Measurements from ENCODE around the gene ERBB4. TPM values are rescaled to one million over a fixed set of nuclear protein-coding genes. Genes with fewer than 3 reads are reported as not detected.

The ERBB4 gene
- total RNA-seq, 1 donor from 2014 or later, result 9.9 TPM

DNA sequence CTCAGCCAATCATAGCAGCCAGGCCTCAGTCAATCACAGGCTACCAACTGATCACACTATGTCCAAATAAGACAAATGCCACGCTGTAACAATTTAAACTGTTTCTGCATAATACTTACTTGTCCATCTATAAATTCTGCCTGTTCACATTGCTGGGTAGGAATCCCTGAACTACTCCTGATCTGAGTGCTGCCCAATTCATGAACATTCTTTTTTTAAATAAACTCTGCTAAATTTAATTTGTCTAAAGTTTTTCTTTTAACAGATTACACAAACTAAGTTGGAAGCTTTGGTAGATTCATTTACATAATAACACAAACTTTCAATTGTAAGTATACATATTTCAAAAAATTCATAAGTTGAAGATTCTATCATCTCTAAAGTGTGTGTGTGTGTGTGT is 583.0 kb downstream of the ERBB4 start:
- TF ChIP-seq, protein P1, sequence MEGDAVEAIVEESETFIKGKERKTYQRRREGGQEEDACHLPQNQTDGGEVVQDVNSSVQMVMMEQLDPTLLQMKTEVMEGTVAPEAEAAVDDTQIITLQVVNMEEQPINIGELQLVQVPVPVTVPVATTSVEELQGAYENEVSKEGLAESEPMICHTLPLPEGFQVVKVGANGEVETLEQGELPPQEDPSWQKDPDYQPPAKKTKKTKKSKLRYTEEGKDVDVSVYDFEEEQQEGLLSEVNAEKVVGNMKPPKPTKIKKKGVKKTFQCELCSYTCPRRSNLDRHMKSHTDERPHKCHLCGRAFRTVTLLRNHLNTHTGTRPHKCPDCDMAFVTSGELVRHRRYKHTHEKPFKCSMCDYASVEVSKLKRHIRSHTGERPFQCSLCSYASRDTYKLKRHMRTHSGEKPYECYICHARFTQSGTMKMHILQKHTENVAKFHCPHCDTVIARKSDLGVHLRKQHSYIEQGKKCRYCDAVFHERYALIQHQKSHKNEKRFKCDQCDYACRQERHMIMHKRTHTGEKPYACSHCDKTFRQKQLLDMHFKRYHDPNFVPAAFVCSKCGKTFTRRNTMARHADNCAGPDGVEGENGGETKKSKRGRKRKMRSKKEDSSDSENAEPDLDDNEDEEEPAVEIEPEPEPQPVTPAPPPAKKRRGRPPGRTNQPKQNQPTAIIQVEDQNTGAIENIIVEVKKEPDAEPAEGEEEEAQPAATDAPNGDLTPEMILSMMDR (conservative IDR thresholded peaks at IDR 0.05), result no peak
- Mint-ChIP-seq H3K4me1 (ENCODE audit: unreplicated experiment) (no peaks in the 10 kb centered on the region), H3K9me3 (peaks cover 8% of the 10 kb centered on the region), H3K36me3 (no peaks in the 10 kb centered on the region), H3K27me3 (no peaks in the 10 kb centered on the region), H3K4me3 (no peak overlapping the region), H3K27ac (no peak overlapping the region)
- no peak for DNase-seq (ENCODE audit: extremely low spot score, unreplicated experiment)

DNA sequence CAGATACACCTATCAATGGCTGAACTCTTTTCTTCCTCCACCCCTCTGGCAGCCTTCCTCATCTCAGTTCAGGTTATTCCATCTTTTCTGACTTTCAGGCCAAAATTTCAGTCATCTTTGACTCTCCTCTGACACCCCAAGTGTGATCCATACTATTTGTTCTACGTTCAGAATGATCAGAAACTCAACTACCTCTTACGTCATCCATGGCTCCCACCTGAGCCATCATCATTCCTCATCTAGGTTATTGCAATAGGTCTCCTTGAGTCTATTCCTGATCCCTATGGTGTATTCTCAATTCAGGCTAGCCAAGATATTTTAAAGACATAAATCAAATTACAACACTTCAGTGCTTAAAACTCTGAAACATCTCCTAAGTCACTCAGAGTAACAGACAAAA is 589.7 kb downstream of the ERBB4 start:
- H3K36me3 Mint-ChIP-seq, result no peaks in the 10 kb centered on the region
- H3K27me3 Mint-ChIP-seq, result no peaks in the 10 kb centered on the region
- H3K4me3 Mint-ChIP-seq, result no peak overlapping the region
- TF ChIP-seq, protein P1 (conservative IDR thresholded peaks at IDR 0.05), result no peak
- no peaks in the 10 kb centered on the region for H3K4me1 Mint-ChIP-seq (ENCODE audit: unreplicated experiment)
- DNase-seq (ENCODE audit: extremely low spot score, unreplicated experiment), result no peak
- H3K27ac Mint-ChIP-seq, result no peak overlapping the region
- H3K9me3 Mint-ChIP-seq, result peaks cover 8% of the 10 kb centered on the region

DNA sequence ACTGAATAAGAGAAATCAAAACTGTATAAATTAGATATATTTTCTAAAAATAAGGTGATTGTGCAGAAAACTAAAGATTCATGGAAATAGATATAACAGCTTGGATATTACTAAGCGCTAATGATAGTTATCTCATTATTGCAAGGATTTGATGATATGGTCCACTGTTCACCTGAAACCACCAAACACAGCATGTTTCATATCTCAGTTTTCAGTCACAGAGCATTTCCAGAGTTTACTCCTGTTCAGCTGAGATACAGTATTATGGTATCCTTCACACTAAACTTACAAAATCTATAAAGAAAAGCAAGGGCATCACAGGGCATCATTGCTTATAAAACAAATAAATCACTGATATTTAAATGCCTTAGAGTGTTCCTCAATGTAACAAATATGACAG is 591.6 kb downstream of the ERBB4 start:
- H3K4me1 Mint-ChIP-seq (ENCODE audit: unreplicated experiment), result no peaks in the 10 kb centered on the region
- H3K9me3 Mint-ChIP-seq, result peaks cover 5% of the 10 kb centered on the region
- H3K4me3 Mint-ChIP-seq, result no peak overlapping the region
- DNase-seq (ENCODE audit: extremely low spot score, unreplicated experiment), result no peak
- no peaks in the 10 kb centered on the region for H3K36me3 Mint-ChIP-seq
- TF ChIP-seq, protein P1 (conservative IDR thresholded peaks at IDR 0.05), result no peak
- H3K27ac Mint-ChIP-seq, result no peak overlapping the region
- no peaks in the 10 kb centered on the region for H3K27me3 Mint-ChIP-seq

DNA sequence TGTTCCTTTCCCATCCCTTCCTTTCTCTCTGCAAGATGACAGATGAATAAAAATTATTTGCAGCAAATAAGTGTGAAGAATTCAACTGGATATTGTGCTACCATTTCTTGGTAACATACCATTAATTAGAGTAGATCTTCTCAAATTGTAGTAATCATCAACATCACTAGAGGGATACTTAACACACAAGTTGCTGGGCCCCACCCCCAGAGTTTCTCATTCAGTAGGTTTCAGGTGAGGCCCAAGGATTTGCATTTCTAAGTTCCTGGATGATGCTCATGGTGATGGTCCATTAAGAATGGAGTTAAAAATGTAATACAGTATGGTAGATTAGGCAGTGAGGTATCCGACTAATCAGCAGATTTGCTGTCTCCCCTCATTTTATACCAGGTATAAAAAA is 594.0 kb downstream of the ERBB4 start:
- H3K27ac Mint-ChIP-seq, result no peak overlapping the region
- TF ChIP-seq, protein P1 (conservative IDR thresholded peaks at IDR 0.05), result no peak
- H3K27me3 Mint-ChIP-seq, result no peaks in the 10 kb centered on the region
- no peaks in the 10 kb centered on the region for H3K4me1 Mint-ChIP-seq (ENCODE audit: unreplicated experiment)
- DNase-seq (ENCODE audit: extremely low spot score, unreplicated experiment), result no peak
- H3K9me3 Mint-ChIP-seq, result no peaks in the 10 kb centered on the region
- H3K4me3 Mint-ChIP-seq, result no peak overlapping the region
- H3K36me3 Mint-ChIP-seq, result no peaks in the 10 kb centered on the region

DNA sequence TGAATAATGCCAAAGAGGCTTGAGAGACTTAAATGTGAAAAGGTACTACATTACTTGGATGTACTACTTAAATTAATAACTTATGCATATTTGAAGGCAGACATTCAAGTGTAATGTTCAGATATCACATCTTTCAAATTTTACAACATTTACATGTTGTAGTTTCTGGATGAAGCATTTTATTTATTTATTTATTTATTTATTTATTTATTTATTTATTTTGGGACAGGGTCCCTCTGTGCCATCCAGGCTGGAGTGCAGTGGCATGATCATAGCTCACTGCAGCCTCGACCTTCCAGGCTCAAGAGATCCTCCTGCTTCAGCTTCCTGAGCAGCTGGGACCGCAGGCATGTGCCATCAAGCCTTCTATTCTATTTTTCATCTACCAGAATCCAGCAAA is 596.4 kb downstream of the ERBB4 start:
- H3K9me3 Mint-ChIP-seq, result no peaks in the 10 kb centered on the region
- DNase-seq (ENCODE audit: extremely low spot score, unreplicated experiment), result no peak
- no peak overlapping the region for H3K4me3 Mint-ChIP-seq
- no peak overlapping the region for H3K27ac Mint-ChIP-seq
- H3K27me3 Mint-ChIP-seq, result no peaks in the 10 kb centered on the region
- no peaks in the 10 kb centered on the region for H3K4me1 Mint-ChIP-seq (ENCODE audit: unreplicated experiment)
- TF ChIP-seq, protein P1 (conservative IDR thresholded peaks at IDR 0.05), result no peak
- no peaks in the 10 kb centered on the region for H3K36me3 Mint-ChIP-seq

DNA sequence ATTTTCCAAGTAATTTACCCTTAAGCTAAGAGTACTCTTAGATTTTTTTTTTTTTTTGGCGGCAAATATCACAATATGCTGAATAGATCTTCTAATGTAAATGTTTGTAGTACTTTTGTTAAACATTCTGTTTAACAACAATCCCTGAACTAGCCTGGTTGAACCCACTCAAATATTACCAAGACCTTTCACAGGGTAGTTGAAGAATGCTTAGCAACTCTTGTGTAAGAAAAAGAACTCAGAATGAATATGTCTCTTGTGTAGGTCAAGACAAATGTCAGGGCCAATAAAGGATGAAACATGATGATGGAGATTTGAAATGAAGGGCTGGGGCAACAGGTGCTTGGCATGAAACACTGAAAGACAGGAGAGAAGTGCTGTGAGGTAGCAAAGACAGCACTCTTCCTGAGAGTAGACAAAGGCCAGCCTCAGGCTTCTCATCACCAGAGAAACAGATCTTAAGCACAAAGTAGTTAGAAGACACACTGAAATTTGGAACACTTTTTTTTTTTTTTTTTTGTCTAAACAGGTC is 597.3 kb downstream of the ERBB4 start:
- no peaks in the 10 kb centered on the region for H3K27me3 Mint-ChIP-seq
- H3K4me3 Mint-ChIP-seq, result no peak overlapping the region
- no peaks in the 10 kb centered on the region for H3K4me1 Mint-ChIP-seq (ENCODE audit: unreplicated experiment)
- DNase-seq (ENCODE audit: extremely low spot score, unreplicated experiment), result no peak
- no peaks in the 10 kb centered on the region for H3K36me3 Mint-ChIP-seq
- H3K27ac Mint-ChIP-seq, result no peak overlapping the region
- H3K9me3 Mint-ChIP-seq, result no peaks in the 10 kb centered on the region
- TF ChIP-seq, protein P1 (conservative IDR thresholded peaks at IDR 0.05), result no peak

Measured in type B pancreatic cell (in vitro differentiated cells).